C4-2B (cell line): ENCODE measurements around the gene CASK.

Source experiments
- ZFX ChIP-seq: fragments of 450-650 bp; IDR thresholded peaks from 2 replicates; pipeline ENCODE4 v1.6.1; 2017
- TF ChIP-seq, protein P1 (sequence below): fragments of 450-650 bp; conservative IDR thresholded peaks from 2 replicates; pipeline ENCODE4 v1.5.1; 2017; ENCODE audit warnings: mild to moderate bottlenecking

DNA sequence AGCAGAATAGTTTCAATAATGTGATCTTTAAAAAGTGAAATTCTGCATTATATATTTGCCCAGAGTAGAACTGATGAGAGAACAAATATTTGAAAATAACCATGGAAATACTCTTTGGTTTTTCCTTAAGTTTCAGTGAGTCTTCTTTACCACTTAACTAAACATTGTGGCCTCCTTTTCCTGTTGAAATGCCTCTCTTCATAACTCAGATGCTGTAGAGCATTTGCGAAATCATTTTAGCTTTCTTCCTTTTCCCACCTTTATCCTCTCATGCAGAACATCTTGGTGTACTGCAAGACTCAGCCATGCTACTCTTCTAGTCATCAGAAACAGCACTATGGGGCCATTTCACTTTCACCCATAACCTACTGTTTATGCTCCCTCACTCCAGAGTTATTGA, 48.2 kb downstream of the CASK start:
- TF ChIP-seq, protein P1, sequence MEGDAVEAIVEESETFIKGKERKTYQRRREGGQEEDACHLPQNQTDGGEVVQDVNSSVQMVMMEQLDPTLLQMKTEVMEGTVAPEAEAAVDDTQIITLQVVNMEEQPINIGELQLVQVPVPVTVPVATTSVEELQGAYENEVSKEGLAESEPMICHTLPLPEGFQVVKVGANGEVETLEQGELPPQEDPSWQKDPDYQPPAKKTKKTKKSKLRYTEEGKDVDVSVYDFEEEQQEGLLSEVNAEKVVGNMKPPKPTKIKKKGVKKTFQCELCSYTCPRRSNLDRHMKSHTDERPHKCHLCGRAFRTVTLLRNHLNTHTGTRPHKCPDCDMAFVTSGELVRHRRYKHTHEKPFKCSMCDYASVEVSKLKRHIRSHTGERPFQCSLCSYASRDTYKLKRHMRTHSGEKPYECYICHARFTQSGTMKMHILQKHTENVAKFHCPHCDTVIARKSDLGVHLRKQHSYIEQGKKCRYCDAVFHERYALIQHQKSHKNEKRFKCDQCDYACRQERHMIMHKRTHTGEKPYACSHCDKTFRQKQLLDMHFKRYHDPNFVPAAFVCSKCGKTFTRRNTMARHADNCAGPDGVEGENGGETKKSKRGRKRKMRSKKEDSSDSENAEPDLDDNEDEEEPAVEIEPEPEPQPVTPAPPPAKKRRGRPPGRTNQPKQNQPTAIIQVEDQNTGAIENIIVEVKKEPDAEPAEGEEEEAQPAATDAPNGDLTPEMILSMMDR, result no peak
- TF ChIP-seq ZFX, result no peak
